ENCODE measurements around the gene LSAMP. TPM values are rescaled to one million over a fixed set of nuclear protein-coding genes. Genes with fewer than 3 reads are reported as not detected.

LSAMP gene
- total and polyA plus RNA-seq, 2 of the 8 experiments (the other 6 are each of a cell fraction or from before 2014, with no cell fraction given), result 1.8 to 5.7 TPM

DNA sequence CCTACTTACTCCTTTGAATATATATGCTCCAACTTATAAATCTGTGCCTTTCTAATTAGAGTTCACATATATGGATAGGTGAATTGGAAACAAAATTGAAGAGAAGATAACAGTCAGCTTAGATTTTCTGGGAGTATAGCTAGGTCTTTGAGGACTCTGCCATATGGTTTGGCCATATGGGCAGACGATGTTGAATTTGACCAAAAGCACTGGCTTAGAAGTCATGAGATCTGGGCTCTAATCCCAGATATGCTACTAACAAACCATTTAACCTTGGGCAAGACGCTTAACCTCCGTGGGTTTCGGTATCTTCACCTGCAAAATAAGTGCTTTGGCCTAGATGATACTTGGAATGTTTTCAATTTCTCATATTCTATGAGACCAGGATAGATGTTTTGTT is 154.1 kb downstream of the LSAMP start:
- no peaks in the 10 kb centered on the region for H3K9me3 ChIP-seq (ENCODE audit: insufficient read depth in 2 of 2, low read depth in 1 of 2, low read length in 1 of 2)
- H3K4me1 ChIP-seq (replicated peaks in 1 of 4; ENCODE audit: control insufficient read depth in 3 of 4, insufficient read depth in 4 of 4, low read length in 3 of 4), result 0 out of 7 replicates have a peak, but pooled peaks cover 0 to 2% (median 0%) of the 10 kb centered on the region in 4 experiments
- no peak overlapping the region for H4K91ac ChIP-seq (replicated peaks; ENCODE audit: insufficient read length, low read length)
- no peak overlapping the region for H2BK120ac ChIP-seq (replicated peaks; ENCODE audit: low read depth, low read length)
- FAIRE-seq (no peak), DNase-seq (ENCODE audit: low read depth in 1 of 2, low spot score in 2 of 2) (no peak)
- no peaks in the 10 kb centered on the region for H3K23me2 ChIP-seq (ENCODE audit: low read depth, low read length)
- WGBS, 2 experiments (ENCODE audit: extremely low coverage in 1 of 2, insufficient coverage in 1 of 2, insufficient read length in 1 of 2, insufficient replicate concordance in 2 of 2, low coverage in 1 of 2, low lambda C conversion rate in 2 of 2, missing lambda C conversion rate in 1 of 2), result 98% methylated on average over 4 of the region's 4 CpGs; no CpG with 5 or more reads in 1 of the 2 experiments
- no peaks in the 10 kb centered on the region for H3K27me3 ChIP-seq (replicated peaks in 1 of 4; ENCODE audit: control insufficient read depth in 3 of 4, extremely low read depth in 1 of 4, insufficient read depth in 3 of 4, low read length in 3 of 4)
- H3K14ac ChIP-seq (ENCODE audit: insufficient read length), result no peak overlapping the region
- H3K27ac ChIP-seq (ENCODE audit: low read depth, low read length), result no peak overlapping the region
- no peaks in the 10 kb centered on the region for H4K20me1 ChIP-seq (replicated peaks in 1 of 2; ENCODE audit: control insufficient read depth in 1 of 2, insufficient read depth in 2 of 2, low read length in 2 of 2)
- H2BK5ac ChIP-seq (ENCODE audit: low read depth, low read length), result no peak overlapping the region
- no peak overlapping the region for H3K4me3 ChIP-seq (ENCODE audit: extremely low read depth in 1 of 4, insufficient read depth in 2 of 4, low read depth in 3 of 4, low read length in 4 of 4)
- H3K36me3 ChIP-seq (ENCODE audit: control insufficient read depth in 2 of 4, insufficient read depth in 4 of 4, low read length in 3 of 4), result no peaks in the 10 kb centered on the region
- CTCF ChIA-PET (ENCODE audit: partially characterized antibody), result no interaction called here
- H2AFZ ChIP-seq (ENCODE audit: low read length), result no peak overlapping the region
- H3K9ac ChIP-seq (replicated peaks in 1 of 4; ENCODE audit: extremely low read depth in 1 of 4, low read depth in 3 of 4, low read length in 3 of 4), result no peak overlapping the region
- H2AK5ac ChIP-seq (ENCODE audit: low read depth, low read length), result no peak overlapping the region
- H2BK20ac ChIP-seq (ENCODE audit: low read length), result no peak overlapping the region
- no peak overlapping the region for H2BK15ac ChIP-seq (ENCODE audit: low read length)
- no peak overlapping the region for H3K56ac ChIP-seq (replicated peaks; ENCODE audit: insufficient read length, low read depth, low read length)
- no peaks in the 10 kb centered on the region for H3K79me2 ChIP-seq (ENCODE audit: control insufficient read depth in 1 of 2, insufficient read depth in 2 of 2, low read length in 2 of 2)
- H3K4me2 ChIP-seq (ENCODE audit: insufficient read depth in 1 of 2, low read depth in 2 of 2, low read length in 2 of 2), result no peak overlapping the region
- H4K5ac ChIP-seq (ENCODE audit: insufficient read length, low read depth, low read length), result no peak overlapping the region
- no peak overlapping the region for H3K18ac ChIP-seq (ENCODE audit: extremely low read depth, low read length)
- POLR2A ChIA-PET (ENCODE audit: partially characterized antibody), result no interaction called here
- no peaks in the 10 kb centered on the region for H3K79me1 ChIP-seq (ENCODE audit: low read depth, low read length)
- no peak overlapping the region for H3K23ac ChIP-seq (ENCODE audit: insufficient read length)
- no peak overlapping the region for H4K8ac ChIP-seq (ENCODE audit: extremely low read depth, insufficient read depth, low read length)
- no peak overlapping the region for H3K4ac ChIP-seq (replicated peaks; ENCODE audit: insufficient read length, low read depth, low read length)
- H2BK12ac ChIP-seq (ENCODE audit: low read depth, low read length), result no peak overlapping the region
- TF ChIP-seq RFX5 (IDR thresholded peaks at IDR 0.05; ENCODE audit: borderline replicate concordance, low read depth, low read length), result no peak
- TF ChIP-seq EGR1 (IDR thresholded peaks at IDR 0.05; ENCODE audit: borderline replicate concordance, low read depth, low read length), result no peak
- no peak for TF ChIP-seq ZNF274 (IDR thresholded peaks at IDR 0.05; ENCODE audit: borderline replicate concordance, extremely low read depth, low read length)
- TF ChIP-seq, protein P1, sequence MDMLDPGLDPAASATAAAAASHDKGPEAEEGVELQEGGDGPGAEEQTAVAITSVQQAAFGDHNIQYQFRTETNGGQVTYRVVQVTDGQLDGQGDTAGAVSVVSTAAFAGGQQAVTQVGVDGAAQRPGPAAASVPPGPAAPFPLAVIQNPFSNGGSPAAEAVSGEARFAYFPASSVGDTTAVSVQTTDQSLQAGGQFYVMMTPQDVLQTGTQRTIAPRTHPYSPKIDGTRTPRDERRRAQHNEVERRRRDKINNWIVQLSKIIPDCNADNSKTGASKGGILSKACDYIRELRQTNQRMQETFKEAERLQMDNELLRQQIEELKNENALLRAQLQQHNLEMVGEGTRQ (IDR thresholded peaks at IDR 0.05; ENCODE audit: low read length), result no peak
- no peak for TF ChIP-seq CBX8 (IDR thresholded peaks at IDR 0.05; ENCODE audit: borderline replicate concordance, low read depth, low read length)
- TF ChIP-seq, protein P2, sequence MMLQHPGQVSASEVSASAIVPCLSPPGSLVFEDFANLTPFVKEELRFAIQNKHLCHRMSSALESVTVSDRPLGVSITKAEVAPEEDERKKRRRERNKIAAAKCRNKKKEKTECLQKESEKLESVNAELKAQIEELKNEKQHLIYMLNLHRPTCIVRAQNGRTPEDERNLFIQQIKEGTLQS (IDR thresholded peaks at IDR 0.05; ENCODE audit: insufficient read depth, low read depth, low read length), result no peak
- TF ChIP-seq, protein P3, sequence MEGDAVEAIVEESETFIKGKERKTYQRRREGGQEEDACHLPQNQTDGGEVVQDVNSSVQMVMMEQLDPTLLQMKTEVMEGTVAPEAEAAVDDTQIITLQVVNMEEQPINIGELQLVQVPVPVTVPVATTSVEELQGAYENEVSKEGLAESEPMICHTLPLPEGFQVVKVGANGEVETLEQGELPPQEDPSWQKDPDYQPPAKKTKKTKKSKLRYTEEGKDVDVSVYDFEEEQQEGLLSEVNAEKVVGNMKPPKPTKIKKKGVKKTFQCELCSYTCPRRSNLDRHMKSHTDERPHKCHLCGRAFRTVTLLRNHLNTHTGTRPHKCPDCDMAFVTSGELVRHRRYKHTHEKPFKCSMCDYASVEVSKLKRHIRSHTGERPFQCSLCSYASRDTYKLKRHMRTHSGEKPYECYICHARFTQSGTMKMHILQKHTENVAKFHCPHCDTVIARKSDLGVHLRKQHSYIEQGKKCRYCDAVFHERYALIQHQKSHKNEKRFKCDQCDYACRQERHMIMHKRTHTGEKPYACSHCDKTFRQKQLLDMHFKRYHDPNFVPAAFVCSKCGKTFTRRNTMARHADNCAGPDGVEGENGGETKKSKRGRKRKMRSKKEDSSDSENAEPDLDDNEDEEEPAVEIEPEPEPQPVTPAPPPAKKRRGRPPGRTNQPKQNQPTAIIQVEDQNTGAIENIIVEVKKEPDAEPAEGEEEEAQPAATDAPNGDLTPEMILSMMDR (IDR thresholded peaks at IDR 0.05; ENCODE audit: control extremely low read depth in 1 of 3, insufficient read depth in 1 of 3, low read depth in 1 of 3, low read length in 3 of 3), result no peak
- no peak for TF ChIP-seq HDAC2 (IDR thresholded peaks at IDR 0.05; ENCODE audit: borderline replicate concordance in 1 of 2, low read depth in 2 of 2, low read length in 2 of 2)
- TF ChIP-seq BCL11A (IDR thresholded peaks at IDR 0.05; ENCODE audit: low read depth in 2 of 2, low read length in 2 of 2), result no peak

Data from H1 (cell line).